ENCODE data around the gene ECEL1. TPM values are rescaled to one million over a fixed set of nuclear protein-coding genes. Genes with fewer than 3 reads are reported as not detected.

Gene ECEL1
- total and polyA plus RNA-seq, 2 of the 4 experiments (the other 2 are of a cell fraction) = not detected

- ATAC-seq (ENCODE audit: low read depth) = no peak
These were observed 14.9 kb upstream of the ECEL1 start for GRCh38 chr2:232502511-232502910.

More at GRCh38 chr2:232502511-232502910, 14.9 kb upstream of the ECEL1 start:
- Histone ChIP-seq H3K14ac (replicated peaks; ENCODE audit: low read depth, low read length) (no peak overlapping the region), H3K23ac (ENCODE audit: low read depth, low read length) (no peak overlapping the region), H2BK15ac (ENCODE audit: low read depth, low read length) (no peak overlapping the region), H3K56ac (ENCODE audit: extremely low read depth, insufficient read depth, low read length) (no peak overlapping the region), H2AFZ (replicated peaks; ENCODE audit: low read length, poor library complexity) (peak overlapping the region; percentile 23), H2AK9ac (replicated peaks; ENCODE audit: low read depth, low read length, poor library complexity) (no peak overlapping the region), H3K4me1 (ENCODE audit: control insufficient read depth, insufficient read depth, low read length) (no peaks in the 10 kb centered on the region), H4K91ac (ENCODE audit: insufficient read depth, low read depth, low read length) (no peak overlapping the region), H2AK5ac (ENCODE audit: low read depth, low read length) (no peak overlapping the region), H3K9ac (ENCODE audit: low read depth, low read length) (no peak overlapping the region), H3K27me3 (ENCODE audit: control insufficient read depth, insufficient read depth, low read length) (peaks cover 73% of the 10 kb centered on the region), H4K20me1 (ENCODE audit: insufficient read depth, low read length) (no peaks in the 10 kb centered on the region), H2BK20ac (ENCODE audit: low read depth, low read length) (no peak overlapping the region), H3K4me2 (ENCODE audit: low read depth, low read length) (peak overlapping the region; percentile 54; the same call in 1 of the 2 replicates), H4K8ac (ENCODE audit: low read depth in 2 of 2, low read length in 2 of 2) (no peak overlapping the region), H4K5ac (ENCODE audit: low read depth, low read length) (no peak overlapping the region), H2BK120ac (ENCODE audit: low read depth, low read length) (no peak overlapping the region), H3K18ac (ENCODE audit: low read depth, low read length) (no peak overlapping the region), H3K9me1 (ENCODE audit: insufficient read depth, low read length) (no peaks in the 10 kb centered on the region), H3K4ac (ENCODE audit: low read depth, low read length) (no peak overlapping the region), H2BK5ac (ENCODE audit: low read depth, low read length, poor library complexity, severe bottlenecking) (no peak overlapping the region), H3K36me3 (ENCODE audit: control insufficient read depth, insufficient read depth, low read length) (no peaks in the 10 kb centered on the region), H3K27ac (ENCODE audit: insufficient read depth, low read length) (no peak overlapping the region), H3K79me1 (ENCODE audit: low read depth in 1 of 2, low read length in 2 of 2) (no peaks in the 10 kb centered on the region), H3K9me3 (ENCODE audit: control insufficient read depth, insufficient read depth, low read length) (no peaks in the 10 kb centered on the region), H3K4me3 (ENCODE audit: insufficient read depth, low read depth, low read length) (no peak overlapping the region)
- CTCF ChIA-PET = no interaction called here
- WGBS, 2 experiments (ENCODE audit: extremely low coverage in 2 of 2, insufficient read length in 1 of 2) = 14% methylated on average over 8 of the region's 21 CpGs; no CpG with 5 or more reads in 1 of the 2 experiments
- no TSS peak for BruUV-seq (replicated peaks)
- peak; percentile 6 for DNase-seq
- in situ Hi-C loops (cut with MboI; ENCODE audit: low sequenced_read_pairs) = no loop called here
- POLR2A ChIA-PET (ENCODE audit: unreplicated experiment) = no interaction called here
- intact Hi-C loops (cut with micrococcal nuclease) = loop anchor here (10.0 kb wide), 1 partner anchor 598 kb away; no protein-coding TSS in a partner anchor
- dilution Hi-C loops (cut with HindIII; ENCODE audit: low sequenced_read_pairs, unreplicated experiment) = no loop called here
- no peak for TF ChIP-seq CHD1 (IDR thresholded peaks at IDR 0.05; ENCODE audit: low read depth, low read length)
- peak; percentile 72; the same call in 1 of the 2 replicates for TF ChIP-seq BHLHE40 (IDR thresholded peaks at IDR 0.05; ENCODE audit: low read depth, low read length)
